GM10847 (cell line): ENCODE data around the gene SAMD1.

Source experiments
- POLR2A ChIP-seq: IDR thresholded peaks from 2 replicates; pipeline ENCODE4 v1.6.1; 2011; ENCODE audit not compliant: insufficient read length; ENCODE audit errors: extremely low read depth

Gene SAMD1

DNA sequence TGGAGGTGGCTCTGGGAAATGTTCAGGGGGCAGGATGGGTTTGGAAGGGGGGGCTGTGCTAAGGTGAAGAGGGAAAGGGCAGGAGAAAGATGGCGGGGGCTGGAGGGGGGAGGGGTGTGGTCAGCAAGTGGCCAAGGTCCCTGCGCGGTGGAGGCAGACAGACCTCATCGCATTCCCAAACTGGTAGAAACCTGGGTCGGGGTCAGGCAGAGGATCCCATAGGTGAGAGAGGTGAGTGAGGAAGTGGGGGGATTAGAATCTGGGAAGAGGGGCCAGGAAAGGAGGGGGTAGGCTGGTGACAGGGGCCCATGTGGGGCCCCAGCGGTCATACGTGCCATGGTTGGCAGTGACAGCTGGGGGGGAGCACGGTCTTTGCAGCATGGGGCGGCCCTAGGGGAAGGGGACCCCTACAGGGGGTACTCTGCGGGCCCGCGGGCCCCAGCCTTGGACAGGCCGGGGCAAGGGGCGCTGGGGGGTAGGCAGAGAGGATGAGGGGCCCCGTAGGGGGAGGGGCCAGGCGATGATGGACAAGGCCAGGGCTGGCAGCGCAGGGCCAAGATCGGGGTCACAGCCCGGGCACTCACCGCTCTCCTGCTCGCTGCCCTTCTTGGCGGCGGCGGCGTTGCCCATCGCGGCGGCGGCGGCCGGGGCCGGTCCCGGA lies 26.5 kb upstream of the SAMD1 start:
- no peak for TF ChIP-seq POLR2A

DNA sequence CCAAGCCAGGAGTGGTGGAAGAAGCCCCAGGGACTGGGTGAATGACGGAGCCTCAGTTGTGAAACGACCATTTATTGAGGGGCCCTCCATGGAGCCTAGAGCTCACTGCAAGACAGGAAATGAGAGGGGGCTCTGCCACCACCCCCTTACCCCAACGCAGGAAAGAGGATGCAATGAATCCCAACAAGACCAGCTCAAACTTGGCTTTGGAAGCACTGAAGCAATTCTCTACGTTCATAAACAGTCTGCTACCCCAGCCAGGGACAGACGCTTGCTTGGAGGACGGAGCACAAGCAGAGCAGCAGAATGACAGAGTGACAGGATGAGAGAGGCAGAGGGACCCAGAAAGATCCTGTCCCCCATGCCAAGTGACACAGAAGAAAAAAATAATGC lies 26.0 kb upstream of the SAMD1 start:
- no peak for TF ChIP-seq POLR2A

DNA sequence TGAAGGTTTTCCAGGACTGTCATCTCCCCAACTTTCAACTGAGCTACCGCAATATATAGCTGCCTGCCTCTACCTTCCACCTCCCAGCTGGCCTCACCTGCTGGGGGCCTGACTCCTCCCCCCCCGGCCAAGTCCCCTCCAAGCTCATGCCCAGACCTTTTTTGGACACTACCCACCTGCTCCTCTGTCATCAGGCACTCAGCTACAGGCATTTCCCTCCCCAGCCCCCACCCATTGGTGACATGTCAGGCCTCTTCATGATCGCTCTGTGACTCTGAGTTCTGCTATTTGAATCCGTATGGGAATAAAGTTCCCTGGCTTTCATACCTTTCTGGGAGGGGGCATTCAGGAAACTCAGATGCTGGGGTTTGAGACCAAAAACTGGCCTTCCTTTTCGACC lies 25.2 kb upstream of the SAMD1 start:
- no peak for TF ChIP-seq POLR2A

DNA sequence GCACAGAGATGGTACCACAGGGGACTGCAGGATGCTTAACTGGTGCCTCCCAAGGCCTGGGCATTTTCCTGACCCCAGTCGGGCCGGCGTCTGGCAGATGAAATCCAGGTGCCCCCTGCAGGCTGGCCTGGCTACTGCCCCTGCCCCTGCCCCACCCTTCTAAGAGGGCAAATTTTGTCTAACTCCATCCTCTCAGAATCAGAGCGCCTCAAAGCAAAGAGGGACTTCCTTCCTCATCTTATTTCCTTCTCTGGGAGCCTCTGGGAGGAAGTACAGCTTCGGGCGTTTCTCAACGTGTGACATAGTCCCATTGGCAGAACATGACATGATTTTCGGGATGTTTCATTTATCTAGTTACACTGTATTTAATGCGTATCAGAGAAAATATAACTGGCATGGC lies 24.3 kb upstream of the SAMD1 start:
- no peak for TF ChIP-seq POLR2A

DNA sequence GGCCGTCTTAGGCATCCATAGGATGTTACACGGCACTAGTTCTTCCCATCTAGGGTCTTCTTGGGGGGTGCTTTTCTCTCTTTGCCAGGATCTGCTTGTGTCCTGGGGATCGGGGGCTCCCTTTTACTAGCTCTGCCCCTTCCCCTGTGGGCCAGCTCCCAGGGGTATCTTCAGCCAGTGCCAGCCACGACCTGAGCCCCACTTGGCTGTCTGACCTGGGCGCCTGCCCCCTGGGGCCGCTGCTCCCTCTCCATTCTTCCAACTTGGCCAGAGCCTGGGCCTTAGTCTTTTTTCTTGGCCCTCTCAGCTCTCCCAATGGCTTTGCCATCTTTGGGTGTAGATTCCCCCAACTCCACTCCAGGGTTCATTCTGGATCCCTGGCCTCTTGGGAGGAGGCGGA lies 23.9 kb upstream of the SAMD1 start:
- no peak for TF ChIP-seq POLR2A

DNA sequence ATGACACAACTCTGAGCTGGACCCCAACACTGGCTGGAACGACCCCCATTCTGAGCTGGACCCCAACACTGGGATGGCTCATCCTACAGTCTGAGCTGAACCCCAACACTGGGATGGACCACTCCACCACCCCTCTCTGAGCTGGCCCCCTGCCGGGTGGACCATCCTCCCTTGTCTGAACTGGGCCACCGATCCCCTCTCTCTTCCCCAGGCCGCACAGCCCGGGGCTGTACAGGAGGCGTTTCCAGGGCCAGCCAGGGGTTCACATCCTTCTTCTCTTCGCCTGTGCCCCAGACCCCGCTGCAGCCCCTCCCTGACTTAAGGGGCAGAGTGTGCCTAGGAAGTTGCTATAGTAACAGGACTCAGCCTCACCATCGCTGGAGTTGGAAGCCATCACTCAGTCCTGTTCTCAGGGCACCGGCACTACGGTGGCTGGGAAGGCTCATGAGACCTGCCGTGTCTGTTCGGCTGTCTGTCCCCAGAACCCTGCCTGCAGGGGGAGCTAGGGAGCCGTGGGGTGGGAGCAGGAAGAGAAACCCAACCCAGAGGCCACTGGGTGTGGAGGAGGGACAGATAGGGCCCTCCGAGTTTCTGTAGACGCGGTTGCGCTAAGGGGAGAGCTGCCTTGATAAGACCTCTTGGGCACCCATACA lies 23.3 kb upstream of the SAMD1 start:
- no peak for TF ChIP-seq POLR2A

DNA sequence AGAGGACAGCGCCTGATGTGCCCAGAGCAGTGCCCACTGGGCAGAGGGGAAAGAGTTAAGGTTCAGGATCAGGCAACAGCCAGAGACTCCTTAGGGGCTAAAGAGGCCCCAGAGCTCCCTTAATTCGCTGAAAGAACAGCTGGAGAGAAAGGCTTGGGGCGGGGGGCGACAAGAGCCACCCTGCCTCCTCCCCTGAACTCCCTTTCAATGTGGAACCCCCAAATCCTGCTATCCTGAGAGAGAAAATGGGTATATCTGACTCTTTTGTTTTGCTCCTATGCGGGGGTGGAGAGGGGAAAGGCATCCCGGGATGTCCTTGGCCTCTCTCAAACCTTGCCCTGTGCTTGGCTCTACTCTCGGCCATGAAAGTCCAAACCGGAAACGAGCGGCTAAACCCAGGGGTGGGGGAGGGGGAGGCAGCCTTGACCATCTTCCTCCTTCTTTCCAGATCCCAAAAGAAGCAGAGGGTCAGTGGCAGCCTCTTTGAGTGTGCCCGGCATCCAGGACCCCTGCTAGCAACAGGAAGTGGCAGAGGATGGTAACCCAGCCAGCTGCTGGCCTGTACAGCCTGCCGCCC lies 22.3 kb upstream of the SAMD1 start:
- TF ChIP-seq POLR2A: no peak

DNA sequence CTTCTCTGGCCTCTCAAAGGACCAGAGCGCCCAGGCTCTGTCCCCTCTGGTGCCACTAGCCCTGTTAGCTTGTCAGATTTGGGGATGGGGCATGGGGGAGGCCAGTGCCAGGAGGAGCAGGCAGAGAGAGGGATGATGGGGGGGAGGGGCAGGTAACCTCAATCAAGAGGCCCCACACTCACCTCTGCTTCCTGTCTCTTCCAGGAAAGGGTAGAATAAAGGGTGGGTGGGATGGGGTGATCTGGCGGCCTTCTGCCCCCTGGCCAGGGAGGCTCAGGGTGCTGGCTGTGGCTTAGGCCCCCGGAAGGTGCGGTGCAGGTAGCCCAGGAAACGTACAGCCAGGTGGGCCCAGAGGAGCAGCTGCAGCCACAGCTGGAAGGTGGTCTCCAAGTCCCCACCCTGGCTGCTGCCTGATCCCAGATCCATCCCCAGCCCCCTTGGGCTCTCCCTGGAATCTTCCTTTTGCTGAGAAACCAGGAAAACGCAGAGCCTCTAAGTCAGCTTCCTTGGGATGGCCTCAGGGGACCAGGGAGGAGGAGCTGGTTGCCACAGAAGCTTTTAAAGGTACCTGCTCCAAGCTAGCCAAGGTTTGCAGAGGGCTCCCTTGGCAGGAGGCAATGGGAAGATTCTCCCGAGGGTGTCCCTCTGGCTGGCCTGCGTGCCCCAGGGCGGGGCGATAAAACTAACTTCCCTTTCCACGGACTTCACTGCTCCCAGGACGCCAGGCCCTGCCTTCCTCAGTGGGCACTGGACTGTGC lies 21.7 kb upstream of the SAMD1 start:
- no peak for TF ChIP-seq POLR2A

DNA sequence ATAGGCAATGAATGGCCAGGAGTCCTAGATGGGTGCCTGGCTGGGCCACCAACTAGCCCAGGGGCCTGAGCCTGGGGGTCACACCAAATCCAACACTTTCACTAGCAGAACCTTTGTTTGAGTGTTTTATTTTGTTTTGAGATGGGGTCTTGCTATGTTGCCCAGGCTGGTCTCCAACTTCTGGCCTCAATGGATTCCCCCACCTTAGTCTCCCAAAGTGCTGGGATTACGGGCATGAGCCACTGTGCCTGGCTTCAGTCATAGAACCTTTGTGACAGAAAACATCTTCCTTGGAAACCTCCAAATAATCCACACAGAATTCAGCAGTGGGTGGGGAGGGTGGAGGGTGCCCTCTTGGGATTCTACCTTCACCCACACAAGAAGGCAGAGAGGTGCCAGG lies 20.9 kb upstream of the SAMD1 start:
- no peak for TF ChIP-seq POLR2A

DNA sequence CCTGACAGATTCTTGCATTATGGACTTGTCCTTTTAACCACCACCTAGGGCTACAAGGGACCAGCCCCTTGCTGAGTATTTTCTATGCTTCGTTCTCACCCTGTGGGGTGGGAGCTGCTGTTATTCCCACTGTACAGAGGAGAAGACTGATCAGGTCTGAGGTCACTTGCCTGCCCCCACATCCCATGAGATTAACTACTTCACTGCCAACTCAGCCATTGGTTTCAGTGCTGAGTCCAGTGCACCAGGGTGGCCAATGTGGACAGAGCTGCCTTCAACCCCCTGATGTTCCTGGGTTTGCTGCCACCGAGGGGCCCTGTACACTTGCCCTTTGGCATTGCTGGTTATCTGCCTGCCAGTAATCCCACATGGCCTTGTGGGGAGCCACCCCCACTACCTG lies 20.1 kb upstream of the SAMD1 start:
- TF ChIP-seq POLR2A: no peak

DNA sequence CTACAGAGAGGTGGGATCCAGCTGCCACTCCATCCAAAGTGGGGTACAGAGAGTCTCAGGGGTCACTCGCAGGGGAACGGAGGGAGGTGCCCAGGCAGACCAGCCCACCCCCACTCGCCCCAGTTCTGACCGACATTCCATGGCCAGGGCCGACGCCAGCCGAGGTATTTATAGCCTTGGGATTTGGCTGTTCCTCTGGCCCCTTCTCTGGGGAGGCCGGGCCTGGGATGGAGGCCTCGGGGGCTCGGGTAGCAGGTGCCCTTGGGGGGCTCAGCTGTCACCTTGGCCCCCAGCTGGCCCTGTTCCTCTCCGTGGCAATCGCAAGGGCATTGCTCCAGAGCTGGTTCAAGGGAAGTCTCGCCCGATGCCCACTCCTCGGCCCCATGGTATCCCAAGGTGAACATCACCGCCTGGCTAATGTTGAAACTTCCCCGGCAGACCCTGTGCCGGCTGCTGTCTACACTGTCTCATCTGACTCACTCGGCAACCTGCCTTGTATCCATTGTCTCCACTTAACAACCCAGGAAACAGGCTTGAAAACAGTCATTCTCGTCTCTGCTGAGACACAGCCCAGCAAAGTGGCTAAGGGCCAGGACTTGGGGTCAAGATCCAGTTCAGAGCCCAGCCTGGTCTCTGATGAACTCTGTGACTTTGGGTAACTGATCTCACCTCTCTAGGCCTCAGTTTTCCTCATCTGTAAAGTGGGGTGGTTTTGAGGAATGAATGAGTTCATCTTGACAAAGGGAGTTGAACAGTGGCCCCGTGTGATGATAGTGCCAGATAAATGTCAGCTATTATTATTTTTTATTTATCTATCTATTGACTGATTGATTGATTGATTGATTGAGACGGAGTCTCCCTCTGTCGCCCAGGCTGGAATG lies 17.3 kb upstream of the SAMD1 start:
- TF ChIP-seq POLR2A: no peak

DNA sequence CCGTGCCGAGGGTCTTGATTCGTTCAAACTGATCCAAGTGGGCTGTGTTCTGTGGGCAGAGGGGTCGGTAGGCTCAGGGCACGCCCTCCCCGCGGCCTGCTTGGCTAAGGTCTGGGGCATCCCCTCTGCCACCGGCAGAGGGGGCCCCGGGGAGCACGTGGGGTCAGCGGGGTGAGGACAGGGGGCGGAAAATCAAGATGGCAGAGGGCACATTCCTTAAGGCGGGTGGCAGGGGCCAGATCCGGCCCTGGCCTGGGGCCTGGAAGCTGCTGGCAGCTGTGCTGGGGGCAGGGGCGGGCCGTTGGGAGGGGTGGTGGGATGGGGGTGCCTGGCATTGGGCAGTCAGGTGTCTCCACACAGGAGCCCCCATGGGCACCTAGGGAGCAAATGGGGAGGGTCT lies 16.3 kb upstream of the SAMD1 start:
- no peak for TF ChIP-seq POLR2A

DNA sequence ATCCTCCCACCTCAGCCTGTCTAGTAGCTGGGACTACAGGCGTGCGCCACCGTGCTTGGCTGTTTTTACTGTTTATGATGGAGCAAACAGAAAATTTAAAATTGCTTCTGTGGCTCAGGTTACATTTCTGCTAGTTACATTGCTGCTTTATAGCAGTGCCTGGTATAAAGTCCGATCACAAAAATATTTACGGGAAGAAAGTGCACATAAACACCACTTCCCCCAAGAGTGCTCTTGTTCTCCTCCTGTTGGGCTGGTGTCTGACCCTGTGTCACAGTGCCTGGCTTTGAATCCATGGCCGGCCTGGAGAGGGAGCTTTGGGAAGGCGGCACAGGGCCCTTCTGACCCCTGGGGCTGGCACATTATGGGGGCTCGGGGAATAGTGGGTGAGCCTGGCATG lies 15.1 kb upstream of the SAMD1 start:
- no peak for TF ChIP-seq POLR2A

DNA sequence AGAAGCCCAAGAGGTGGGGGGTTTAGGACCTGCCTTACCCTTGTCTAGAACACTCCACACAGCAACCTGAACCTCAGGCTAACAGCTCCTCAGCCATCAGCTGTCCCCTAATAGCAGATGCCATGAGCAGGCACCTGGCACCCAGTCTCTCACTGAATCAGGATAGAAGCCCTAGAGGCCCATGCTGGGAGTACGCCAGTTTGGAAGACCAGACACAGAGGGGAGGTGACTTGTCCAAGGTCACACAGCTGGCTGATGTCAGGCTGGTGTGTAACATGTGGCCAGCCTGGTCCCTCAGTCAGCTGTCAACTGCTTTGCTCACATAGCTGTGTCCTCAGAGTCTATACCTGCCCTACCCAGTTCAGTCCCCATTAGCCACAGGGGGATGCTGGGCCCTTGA lies 12.8 kb upstream of the SAMD1 start:
- no peak for TF ChIP-seq POLR2A

DNA sequence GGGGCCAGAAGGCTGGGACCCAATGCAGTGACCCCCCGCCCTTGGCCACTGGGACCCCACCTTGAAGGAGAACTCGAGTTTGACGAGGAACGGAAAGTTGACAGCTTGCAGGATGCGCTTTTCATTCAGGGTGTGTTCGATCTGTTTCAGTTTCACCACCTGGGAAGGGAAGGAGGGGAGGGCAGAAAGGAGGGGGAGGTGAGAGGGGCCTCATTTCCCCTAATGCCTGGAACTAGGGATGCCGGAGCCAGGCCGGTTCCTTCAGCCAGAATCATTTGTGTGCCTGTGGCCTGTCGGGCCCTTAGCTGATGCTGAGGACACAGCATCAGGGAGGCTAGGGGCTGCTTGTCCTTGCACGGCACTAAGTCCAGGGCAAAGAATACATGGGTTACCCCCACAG lies 12.2 kb upstream of the SAMD1 start:
- TF ChIP-seq POLR2A: no peak
